HG03521 (cell line): ENCODE data around the gene PLD1.

Source experiments
- ATAC-seq: cut with Tn5 transposase; IDR thresholded peaks from one replicate; pipeline ENCODE4 v1.9.1; 2021; ENCODE audit warnings: mild to moderate bottlenecking, moderate library complexity; ENCODE audit not compliant: unreplicated experiment

Gene PLD1

GRCh38 chr3:171678971-171679492, 131.3 kb downstream of the PLD1 start:
- no peak for ATAC-seq

DNA sequence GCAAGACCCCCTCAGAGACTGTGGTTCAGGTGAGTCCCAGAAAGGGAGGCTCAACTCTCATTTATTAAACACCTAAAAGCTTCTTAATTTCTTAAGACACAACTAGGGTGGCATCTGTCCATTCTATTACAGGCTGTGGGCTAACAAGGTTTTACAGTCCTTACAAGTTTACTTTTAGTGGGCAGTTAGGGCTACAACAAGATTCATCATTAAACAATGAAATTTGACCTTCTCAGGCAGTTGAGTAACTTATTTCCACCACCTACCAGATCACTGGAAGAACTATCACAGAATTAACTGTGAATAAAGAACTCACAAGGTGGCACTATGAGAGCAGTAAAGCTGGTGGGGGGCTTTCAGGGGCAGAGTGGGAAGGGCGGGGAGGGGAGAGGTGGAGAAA, 132.6 kb downstream of the PLD1 start:
- ATAC-seq = no peak

- ATAC-seq = no peak
Measured at GRCh38 chr3:171676601-171677175, 133.6 kb downstream of the PLD1 start.

- no peak for ATAC-seq
Measured at GRCh38 chr3:171673951-171674350, 136.3 kb downstream of the PLD1 start.

DNA sequence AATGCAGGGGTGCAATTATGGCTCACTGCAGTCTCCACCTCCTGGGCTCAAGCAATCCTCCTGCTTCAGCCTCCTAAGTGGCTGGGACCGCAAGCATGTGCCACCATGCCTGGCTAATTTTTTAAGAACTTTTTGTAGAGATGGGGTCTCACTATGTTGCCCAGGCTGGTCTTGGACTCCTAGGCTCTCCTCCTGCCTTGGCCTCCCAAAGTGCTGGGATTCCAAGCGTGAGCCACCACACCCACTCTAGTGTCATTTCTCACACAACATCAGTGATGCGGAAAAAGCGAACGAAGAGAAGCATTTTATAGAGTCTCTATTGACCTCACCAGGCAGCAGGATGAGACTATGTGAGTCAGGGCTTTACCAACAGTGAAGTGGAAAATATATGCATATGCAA, 137.7 kb downstream of the PLD1 start:
- no peak for ATAC-seq

- ATAC-seq = no peak
Measured at GRCh38 chr3:171672124-171672523, 138.2 kb downstream of the PLD1 start.

DNA sequence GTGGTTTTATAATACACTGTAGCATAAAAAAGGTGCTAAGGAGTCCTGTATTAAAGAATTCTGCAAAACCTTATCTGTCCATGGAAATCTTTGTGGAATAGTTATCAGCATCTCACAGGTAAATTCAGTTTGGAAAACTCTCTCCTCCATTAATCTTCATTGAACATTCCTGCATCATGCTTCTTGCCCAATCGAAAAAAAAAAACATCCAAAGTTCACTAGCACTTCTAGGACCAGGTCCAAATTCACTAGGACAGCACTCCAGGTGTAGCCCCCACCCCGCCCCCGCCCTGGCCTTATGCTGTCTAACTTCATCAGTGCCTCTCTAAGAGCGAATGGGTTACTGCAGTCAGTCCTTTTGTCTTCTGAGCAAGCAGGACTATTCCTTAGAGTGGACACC, 138.6 kb downstream of the PLD1 start:
- no peak for ATAC-seq

DNA sequence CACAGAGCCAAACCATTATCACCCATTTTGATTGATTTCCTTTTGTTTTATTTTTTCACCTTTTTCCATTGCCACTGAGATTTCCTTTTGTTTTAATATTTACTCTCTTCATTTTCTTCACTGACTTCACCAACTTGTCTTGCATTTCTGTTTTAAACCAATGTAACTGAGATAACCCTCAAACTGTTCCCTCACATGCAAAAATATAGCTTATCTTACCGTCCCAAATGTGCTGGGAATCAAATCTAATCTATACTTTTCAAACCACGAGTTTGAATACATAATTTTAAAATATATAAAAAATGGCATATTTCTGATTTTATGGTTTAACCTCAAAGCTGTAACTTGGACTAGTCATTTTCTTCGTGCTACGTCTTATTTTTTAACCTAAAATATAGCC, 143.8 kb downstream of the PLD1 start:
- no peak for ATAC-seq

DNA sequence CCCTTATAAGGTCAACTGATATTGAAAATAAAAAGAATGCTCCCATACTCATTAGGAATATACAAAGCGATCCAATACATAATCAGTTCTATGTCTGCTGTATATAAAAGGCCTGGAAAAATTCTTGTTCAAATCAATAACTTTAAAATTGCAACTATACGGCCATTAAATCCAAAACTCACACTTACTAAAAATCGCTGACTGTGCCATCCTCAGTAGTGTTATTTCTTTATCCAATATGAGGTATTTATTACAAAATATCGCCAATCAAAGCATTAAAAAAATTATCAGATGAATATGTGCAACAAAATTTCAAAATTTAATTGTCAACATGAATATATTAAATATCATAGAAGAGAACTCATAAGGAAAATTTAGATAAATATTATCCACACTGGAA, 146.5 kb downstream of the PLD1 start:
- ATAC-seq = no peak

DNA sequence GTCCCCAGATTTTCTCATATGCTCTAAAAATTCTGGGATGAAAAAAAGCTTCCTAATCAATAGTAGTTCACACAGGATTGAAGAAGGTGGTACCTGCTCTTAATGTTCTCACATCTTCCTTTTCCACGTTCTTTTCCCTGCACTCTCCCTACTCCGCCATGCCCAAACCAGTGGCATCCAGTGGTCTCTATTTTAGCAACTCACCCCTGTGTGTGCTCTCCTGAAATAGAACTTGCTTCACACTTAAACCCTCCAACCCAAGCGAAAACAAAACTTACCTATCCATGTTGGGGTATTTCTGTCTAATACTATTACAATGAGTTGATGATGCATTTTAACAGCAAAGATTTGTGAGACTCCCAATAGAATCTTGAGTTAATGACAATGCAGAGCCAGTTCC, 148.8 kb downstream of the PLD1 start:
- ATAC-seq = no peak

GRCh38 chr3:171660188-171660587, 150.1 kb downstream of the PLD1 start:
- ATAC-seq = no peak

- ATAC-seq = no peak
Measured at GRCh38 chr3:171658841-171659240, 151.4 kb downstream of the PLD1 start.

DNA sequence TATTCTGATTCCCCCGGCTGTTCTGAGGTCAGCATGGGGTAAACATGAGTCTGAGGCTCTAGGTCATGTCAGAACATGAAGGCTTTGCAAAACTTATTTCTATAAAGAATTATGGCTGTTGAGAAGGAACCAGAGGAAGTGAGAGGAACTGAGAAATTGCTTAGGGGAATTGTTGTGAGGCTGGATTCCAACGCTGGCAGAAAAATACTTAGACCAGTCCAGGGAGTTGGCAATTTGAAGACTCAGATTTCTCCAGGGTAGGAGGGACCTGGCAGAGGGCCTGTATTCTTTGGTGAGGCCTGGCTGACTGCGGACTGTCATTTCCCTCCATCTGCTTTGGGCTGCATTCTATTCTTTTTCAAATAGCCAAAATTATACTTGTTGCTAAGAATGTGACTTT, 155.5 kb downstream of the PLD1 start:
- ATAC-seq = no peak

DNA sequence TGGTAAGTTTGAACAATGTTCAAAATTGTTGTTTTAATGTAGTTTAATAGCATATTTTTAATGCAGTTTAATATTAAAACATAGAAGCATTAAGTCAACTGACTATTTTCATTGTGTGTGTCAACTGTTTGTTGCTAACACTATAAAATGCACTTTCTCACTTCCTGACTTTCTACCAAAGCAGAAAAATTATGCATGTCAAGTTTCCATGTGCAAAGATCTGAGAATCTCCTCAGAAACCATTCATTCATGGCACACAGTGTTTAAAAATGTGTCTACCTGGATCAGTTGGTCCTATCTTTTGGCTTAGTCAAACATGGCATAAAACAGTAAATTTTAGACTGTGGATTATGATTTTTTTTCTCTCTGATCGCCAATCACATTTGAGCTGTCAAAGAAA, 156.0 kb downstream of the PLD1 start:
- no peak for ATAC-seq

DNA sequence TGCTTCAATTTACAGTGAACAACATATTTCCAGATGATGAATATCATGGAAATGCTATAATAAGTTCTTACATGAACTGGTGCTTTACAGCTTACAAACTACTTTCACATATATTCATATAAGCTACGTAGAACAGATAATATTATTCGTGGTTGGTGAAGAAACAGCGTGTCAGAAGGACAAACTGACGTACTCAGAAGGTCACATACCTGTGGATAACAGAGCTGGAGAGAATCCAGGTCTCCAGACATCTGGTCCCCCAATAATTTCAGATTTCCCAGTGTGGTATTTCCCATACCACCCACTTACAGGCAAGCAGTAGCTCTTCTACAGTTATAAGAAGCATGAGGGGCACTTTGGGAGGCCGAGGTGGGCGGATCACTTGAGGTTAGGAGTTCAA, 156.6 kb downstream of the PLD1 start:
- no peak for ATAC-seq

DNA sequence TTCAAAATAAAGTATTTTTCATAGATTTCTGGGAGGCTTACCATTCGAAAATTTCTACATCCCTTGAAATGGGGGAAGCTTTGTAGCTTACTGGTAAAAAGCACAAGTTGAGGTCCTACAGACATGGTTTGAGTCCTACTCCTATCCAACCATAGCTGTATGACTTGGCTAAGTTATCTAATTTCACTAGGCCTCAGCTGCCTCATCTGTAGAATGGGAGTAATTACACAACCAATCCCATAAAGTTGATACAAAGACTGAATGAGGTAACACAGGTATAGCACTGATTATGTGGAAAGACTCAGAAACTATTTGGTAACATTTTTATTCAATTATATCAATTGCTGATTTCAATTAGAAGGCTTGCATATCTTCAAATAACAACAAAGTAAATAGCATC, 157.4 kb downstream of the PLD1 start:
- ATAC-seq = no peak

DNA sequence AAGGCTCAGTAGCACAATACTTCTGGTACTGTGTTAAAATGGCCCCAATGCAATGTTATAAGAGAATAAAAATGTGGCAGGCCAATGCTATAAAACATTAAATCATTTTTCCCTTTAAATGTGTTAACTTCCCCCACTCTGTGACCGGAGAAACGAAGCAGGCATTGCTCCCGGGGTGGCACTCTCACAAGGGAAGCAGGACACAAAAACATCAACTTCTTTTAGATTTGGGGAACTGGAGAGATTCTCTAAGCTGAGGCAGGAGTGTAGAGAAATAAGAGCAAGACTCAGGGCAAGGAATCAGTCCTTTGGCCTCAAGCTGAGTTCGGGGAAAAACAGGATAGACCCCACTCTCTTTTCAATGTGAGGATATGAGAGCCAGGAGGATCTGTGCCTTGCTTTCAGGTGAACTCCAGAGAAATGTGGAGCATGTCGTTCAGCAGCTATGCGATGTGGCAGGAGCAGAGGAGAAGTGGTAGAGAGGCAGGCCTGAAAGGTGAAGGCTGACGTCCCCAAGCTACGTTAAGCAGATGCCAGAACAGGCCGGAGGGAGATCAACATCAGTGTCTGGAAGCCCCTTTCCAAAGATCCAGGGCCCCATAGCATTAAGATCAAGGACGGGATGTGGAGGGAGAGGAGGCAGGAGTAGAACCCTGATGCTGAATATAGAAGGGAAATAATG, 160.2 kb downstream of the PLD1 start:
- ATAC-seq = no peak

DNA sequence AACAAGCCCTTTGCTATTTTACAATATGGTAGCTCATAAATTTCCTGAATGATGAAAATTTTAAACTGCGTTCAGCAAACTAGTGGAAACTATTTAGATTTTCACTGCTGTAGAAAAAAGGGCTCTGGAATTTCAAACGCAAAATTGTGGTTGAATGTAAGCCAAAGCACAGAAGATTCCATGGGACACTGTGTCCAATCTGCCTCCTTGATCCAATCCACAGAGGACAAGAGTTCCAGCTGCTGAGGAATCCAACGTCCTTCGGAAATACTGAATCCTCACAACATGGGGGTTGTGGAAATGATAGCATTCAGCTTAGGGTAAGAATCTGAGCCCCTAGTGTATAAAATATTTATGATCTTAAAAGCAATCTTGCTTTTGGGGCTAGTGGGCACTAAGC, 161.0 kb downstream of the PLD1 start:
- ATAC-seq = no peak

GRCh38 chr3:171648069-171648468, 162.2 kb downstream of the PLD1 start:
- no peak for ATAC-seq

GRCh38 chr3:171646357-171647133, 163.7 kb downstream of the PLD1 start:
- ATAC-seq = no peak

- ATAC-seq = no peak
Measured at GRCh38 chr3:171644681-171645080, 165.6 kb downstream of the PLD1 start.

GRCh38 chr3:171643681-171644080, 166.6 kb downstream of the PLD1 start:
- ATAC-seq = no peak
